H9 (cell line): ENCODE results near the gene LDB3. TPM values are rescaled to one million over a fixed set of nuclear protein-coding genes. Genes with fewer than 3 reads are reported as not detected.

Experiments
- DNase-seq: peaks from one replicate; pipeline ENCODE4 v3.0.0-alpha.2; 2017
- H2AFZ ChIP-seq: one replicate; pipeline ENCODE4 v1.6.1; 2013; ENCODE audit warnings: mild to moderate bottlenecking, low read length, control low read depth, moderate library complexity
- H2AK5ac ChIP-seq: 2 replicates; pipeline ENCODE4 v1.6.1; 2013; ENCODE audit warnings: low read length, control low read depth, mixed read lengths; ENCODE audit not compliant: insufficient read length
- H2BK120ac ChIP-seq: one replicate; pipeline ENCODE4 v1.6.1; 2013; ENCODE audit warnings: low read depth, mild to moderate bottlenecking, low read length, control low read depth, inconsistent platforms; ENCODE audit not compliant: poor library complexity, severe bottlenecking
- H2BK12ac ChIP-seq: 2 replicates; pipeline ENCODE4 v1.6.1; 2013; ENCODE audit warnings: low read length, control low read depth, mixed read lengths, low read depth; ENCODE audit not compliant: insufficient read length
- H2BK15ac ChIP-seq: 2 replicates; pipeline ENCODE4 v1.6.1; 2013; ENCODE audit warnings: low read depth, low read length, control low read depth
- H2BK20ac ChIP-seq: one replicate; pipeline ENCODE4 v1.6.1; 2013; ENCODE audit warnings: low read depth, mild to moderate bottlenecking, low read length, control low read depth, inconsistent platforms; ENCODE audit not compliant: poor library complexity, severe bottlenecking
- H2BK5ac ChIP-seq: 2 replicates; pipeline ENCODE4 v1.6.1; 2013; ENCODE audit warnings: low read length, control low read depth, mixed read lengths; ENCODE audit not compliant: insufficient read length
- H3K14ac ChIP-seq: 2 replicates; pipeline ENCODE4 v1.6.1; 2013; ENCODE audit warnings: low read length, control low read depth; ENCODE audit not compliant: insufficient read depth
- H3K18ac ChIP-seq: 2 replicates; pipeline ENCODE4 v1.6.1; 2013; ENCODE audit warnings: low read depth, mild to moderate bottlenecking, mixed read lengths, low read length, control low read depth; ENCODE audit not compliant: insufficient read length
- H3K23ac ChIP-seq: 2 replicates; pipeline ENCODE4 v1.6.1; 2013; ENCODE audit warnings: low read length, control low read depth, mixed read lengths, low read depth; ENCODE audit not compliant: insufficient read length
- H3K23me2 ChIP-seq: 2 replicates; pipeline ENCODE4 v1.6.1; 2013; ENCODE audit warnings: low read depth, mild to moderate bottlenecking, mixed read lengths, low read length, control low read depth; ENCODE audit not compliant: insufficient read length, poor library complexity, severe bottlenecking
- H3K27ac ChIP-seq: 2 replicates; pipeline ENCODE4 v1.5.1; 2013; ENCODE audit warnings: low read length, control low read depth, mixed read lengths, low read depth; ENCODE audit not compliant: insufficient read length
- H3K27me3 ChIP-seq: 2 replicates; pipeline ENCODE4 v1.6.1; 2013; ENCODE audit warnings: low read length, control low read depth, inconsistent platforms; ENCODE audit not compliant: insufficient read depth
- H3K4ac ChIP-seq: 2 replicates; pipeline ENCODE4 v1.6.1; 2013; ENCODE audit warnings: low read depth, mild to moderate bottlenecking, control low read depth, inconsistent platforms, low read length, moderate library complexity
- H3K4me1 ChIP-seq: 2 replicates; pipeline ENCODE4 v1.6.1; 2013; ENCODE audit warnings: low read length, control low read depth, inconsistent platforms; ENCODE audit not compliant: insufficient read depth
- H3K4me2 ChIP-seq: 2 replicates; pipeline ENCODE4 v1.6.1; 2013; ENCODE audit warnings: low read length, control low read depth, mixed read lengths; ENCODE audit not compliant: insufficient read length, insufficient read depth
- H3K56ac ChIP-seq: 2 replicates; pipeline ENCODE4 v1.6.1; 2013; ENCODE audit warnings: low read depth, mild to moderate bottlenecking, mixed read lengths, low read length, control low read depth; ENCODE audit not compliant: insufficient read length
- H3K79me1 ChIP-seq: 2 replicates; pipeline ENCODE4 v1.6.1; 2013; ENCODE audit warnings: low read depth, mild to moderate bottlenecking, moderate library complexity, low read length, control low read depth, inconsistent platforms; ENCODE audit not compliant: insufficient read depth, poor library complexity, severe bottlenecking
- H3K79me2 ChIP-seq: 2 replicates; pipeline ENCODE4 v1.6.1; 2013; ENCODE audit warnings: low read length, control low read depth, inconsistent platforms; ENCODE audit not compliant: insufficient read depth
- H3K9ac ChIP-seq: 2 replicates; pipeline ENCODE4 v1.6.1; 2013; ENCODE audit warnings: low read length, control low read depth, mixed read lengths; ENCODE audit not compliant: insufficient read length; ENCODE audit errors: extremely low read depth
- H3K9me3 ChIP-seq: one replicate; pipeline ENCODE4 v1.6.1; 2013; ENCODE audit warnings: low read depth, low read length, inconsistent platforms; ENCODE audit not compliant: control insufficient read depth
- H3T11ph ChIP-seq: one replicate; pipeline ENCODE4 v1.6.1; 2013; ENCODE audit warnings: mild to moderate bottlenecking, low read length, control low read depth, inconsistent platforms
- H4K20me1 ChIP-seq: one replicate; pipeline ENCODE4 v1.6.1; 2013; ENCODE audit not compliant: control insufficient read depth, insufficient read length, insufficient read depth
- H4K5ac ChIP-seq: 2 replicates; pipeline ENCODE4 v1.6.1; 2013; ENCODE audit warnings: low read depth, mild to moderate bottlenecking, mixed read lengths, low read length, control low read depth; ENCODE audit not compliant: insufficient read length
- H4K8ac ChIP-seq: replicated peaks from 2 replicates; pipeline ENCODE4 v1.6.1; 2013; ENCODE audit warnings: low read length, control low read depth, mixed read lengths, low read depth; ENCODE audit not compliant: insufficient read length
- H4K91ac ChIP-seq: 2 replicates; pipeline ENCODE4 v1.6.1; 2013; ENCODE audit warnings: low read depth, mild to moderate bottlenecking, moderate library complexity, mixed read lengths, low read length, control low read depth; ENCODE audit not compliant: insufficient read length
- H3K27ac Mint-ChIP-seq, 3 experiments: 2 replicates in 2 of 3; 3 replicates in 1 of 3; pipeline ENCODE4 v1.8.0; 2020 to 2021; ENCODE audit warnings: mixed read lengths in 3 of 3, mild to moderate bottlenecking in 1 of 3, moderate library complexity in 1 of 3
- H3K27me3 Mint-ChIP-seq: 2 replicates; pipeline ENCODE4 v1.8.0; 2021; ENCODE audit warnings: low read depth, mild to moderate bottlenecking, moderate library complexity, mixed read lengths
- H3K36me3 Mint-ChIP-seq, 3 experiments: 2 replicates in 2 of 3; 3 replicates in 1 of 3; pipeline ENCODE4 v1.8.0; 2020 to 2021; ENCODE audit warnings: low read depth in 3 of 3, mixed read lengths in 3 of 3; ENCODE audit not compliant: insufficient read depth in 1 of 3
- H3K4me1 Mint-ChIP-seq, 2 experiments: 2 replicates each; pipeline ENCODE4 v1.8.0; 2020; ENCODE audit warnings: mixed read lengths in 2 of 2
- H3K4me3 Mint-ChIP-seq, 2 experiments: 2 replicates in 1 of 2; 3 replicates in 1 of 2; pipeline ENCODE4 v1.8.0; 2020 to 2021; ENCODE audit warnings: mild to moderate bottlenecking in 2 of 2, mixed read lengths in 2 of 2, moderate library complexity in 1 of 2
- H3K9me3 Mint-ChIP-seq, 2 experiments: 2 replicates in 1 of 2; 3 replicates in 1 of 2; pipeline ENCODE4 v1.8.0; 2020; ENCODE audit warnings: mild to moderate bottlenecking in 2 of 2, mixed read lengths in 2 of 2, moderate library complexity in 1 of 2
- CTCF ChIP-seq: fragments of 200-600 bp; sonication (generic); conservative IDR thresholded peaks from 3 replicates; pipeline ENCODE4 v1.8.0; 2021; ENCODE audit warnings: antibody characterized with exemption, mild to moderate bottlenecking
- WGBS: extraction: QIAGEN DNeasy Blood & Tissue Kit; methylation state at CpG from one replicate; pipeline ENCODE4 v1.1.7; 2013; ENCODE audit warnings: missing lambda C conversion rate, low lambda C conversion rate, mixed read lengths; ENCODE audit not compliant: insufficient read length; ENCODE audit errors: extremely low coverage; 5-methylcytosine and 5-hydroxymethylcytosine counted together
- total RNA-seq: library from RNA; stranded (reverse); gene quantifications from 2 replicates; pipeline ENCODE4 v1.2.1, GENCODE V29; 2021

LDB3 gene
- total RNA-seq, 1 experiment from 2014 or later: 0.17 TPM

DNA sequence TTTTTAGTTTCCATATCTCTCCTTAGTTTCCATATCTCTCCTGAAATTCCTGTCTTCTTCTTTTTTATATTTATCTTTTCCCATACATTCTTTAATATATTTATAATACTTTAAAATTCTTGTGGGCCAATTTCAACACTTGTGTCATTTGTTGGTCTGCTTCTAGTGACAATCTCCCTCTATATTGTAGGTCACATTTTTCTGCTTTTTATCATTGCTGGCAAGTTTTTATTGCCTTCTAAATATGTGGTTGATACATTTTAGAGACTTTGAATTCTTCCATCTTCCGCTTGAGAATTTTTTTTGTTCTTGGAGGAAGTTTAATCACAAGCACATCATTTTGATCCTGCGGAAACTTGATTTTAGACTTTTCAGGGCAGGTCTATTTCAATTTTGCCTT lies 40.0 kb upstream of the LDB3 start:
- TF ChIP-seq CTCF: no peak
- no peak overlapping the region for H2BK15ac ChIP-seq
- no peak overlapping the region for H2BK5ac ChIP-seq
- H3T11ph ChIP-seq: no peak overlapping the region
- no peak overlapping the region for H3K14ac ChIP-seq
- no peak overlapping the region for H3K27ac ChIP-seq
- Mint-ChIP-seq H3K27ac (no peak overlapping the region), H3K4me3 (no peak overlapping the region), H3K4me1 (peaks cover 4 to 14% of the 10 kb centered on the region in 2 experiments; a peak in 3 of 4 replicates), H3K27me3 (peaks cover 25% of the 10 kb centered on the region), H3K36me3 (no peaks in the 10 kb centered on the region), H3K9me3 (no peaks in the 10 kb centered on the region)
- H3K9ac ChIP-seq: no peak overlapping the region
- H3K4ac ChIP-seq: no peak overlapping the region
- no peak overlapping the region for H2BK20ac ChIP-seq
- H3K79me2 ChIP-seq: no peaks in the 10 kb centered on the region
- H3K27me3 ChIP-seq: no peaks in the 10 kb centered on the region; the same call in 1 of the 2 replicates
- H3K56ac ChIP-seq: no peak overlapping the region
- peaks cover 4% of the 10 kb centered on the region for H3K23me2 ChIP-seq
- no peak overlapping the region for H2BK12ac ChIP-seq
- no peaks in the 10 kb centered on the region; the same call in 1 of the 2 replicates for H3K4me1 ChIP-seq
- no peak overlapping the region for H3K23ac ChIP-seq
- H4K20me1 ChIP-seq: no peaks in the 10 kb centered on the region
- H3K4me2 ChIP-seq: no peak overlapping the region
- H2AK5ac ChIP-seq: no peak overlapping the region
- no peak overlapping the region for H4K8ac ChIP-seq
- H3K18ac ChIP-seq: no peak overlapping the region
- no peaks in the 10 kb centered on the region for H3K9me3 ChIP-seq
- DNase-seq: no peak
- H3K79me1 ChIP-seq: no peaks in the 10 kb centered on the region
- H4K91ac ChIP-seq: no peak overlapping the region
- H2BK120ac ChIP-seq: no peak overlapping the region
- H2AFZ ChIP-seq: no peak overlapping the region
- H4K5ac ChIP-seq: no peak overlapping the region
- WGBS: no CpG with 5 or more reads among the region's 2 CpGs
